Endometrial microvascular endothelial cells (primary cell): ENCODE results near the gene ZNF878. TPM values are rescaled to one million over a fixed set of nuclear protein-coding genes. Genes with fewer than 3 reads are reported as not detected.

Experiments used
- in situ Hi-C: cut with HindIII; loops from 2 replicates; pipeline ENCODE4 v1.10.0; 2017; ENCODE audit warnings: low sequenced_read_pairs, low pct_unique_long_range_greater_than_20kb; ENCODE audit errors: inconsistent ontology term
- total RNA-seq: library from RNA; depleted of rRNA; stranded (reverse); fragments of >200 nt; gene quantifications from one replicate; pipeline ENCODE4 v1.2.3, GENCODE V29; 2015; ENCODE audit errors: inconsistent ontology term

Gene ZNF878
- total RNA-seq, 1 donor from 2014 or later = 0.09 TPM

DNA sequence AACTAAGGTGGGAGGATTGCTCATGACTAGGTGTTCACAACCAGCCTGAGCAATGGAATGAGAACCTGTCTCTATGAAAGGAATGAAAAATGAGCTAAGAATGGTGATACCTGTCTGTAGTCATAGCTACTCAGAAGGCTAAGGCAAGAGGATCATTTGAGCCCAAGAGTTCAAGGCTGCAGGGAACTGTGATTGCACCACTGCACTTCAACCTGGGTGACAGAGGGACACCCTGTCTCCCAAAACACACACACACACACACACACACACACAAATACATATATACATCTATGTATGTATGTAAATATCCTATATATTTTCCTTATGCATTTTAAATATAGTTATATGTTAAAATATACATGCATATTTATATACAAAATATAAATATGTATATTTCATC is 9.9 kb downstream of the ZNF878 start:
- in situ Hi-C loops = no loop called here

GRCh38 chr19:12035220-12036172 is 17.3 kb downstream of the ZNF878 start, which contains the start of gene ZNF433:
Gene ZNF433 (minus strand): TSS chr19:12035679. CDS start chr19:12035539, 140 bp downstream.
- in situ Hi-C loops = no loop called here

DNA sequence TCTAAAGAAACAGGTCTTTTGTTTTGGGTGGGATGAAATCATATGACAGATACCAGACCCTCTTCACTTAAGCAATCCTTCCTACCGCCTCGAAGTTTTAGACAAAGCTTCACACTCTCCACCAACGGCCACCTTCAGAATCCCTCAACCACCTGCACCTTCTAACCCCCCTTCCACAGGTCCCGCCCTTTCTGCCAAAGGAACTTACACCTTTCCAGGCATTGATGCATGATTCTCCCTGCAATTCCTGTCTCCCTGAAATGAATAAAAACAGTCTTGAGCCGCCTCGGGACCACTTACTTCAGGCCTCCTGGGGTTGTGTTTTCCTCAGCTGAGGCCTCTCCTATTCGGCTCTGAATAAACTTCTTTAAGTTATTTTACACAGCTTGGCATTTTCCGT is 18.1 kb downstream of the ZNF878 start:
- in situ Hi-C loops = no loop called here

DNA sequence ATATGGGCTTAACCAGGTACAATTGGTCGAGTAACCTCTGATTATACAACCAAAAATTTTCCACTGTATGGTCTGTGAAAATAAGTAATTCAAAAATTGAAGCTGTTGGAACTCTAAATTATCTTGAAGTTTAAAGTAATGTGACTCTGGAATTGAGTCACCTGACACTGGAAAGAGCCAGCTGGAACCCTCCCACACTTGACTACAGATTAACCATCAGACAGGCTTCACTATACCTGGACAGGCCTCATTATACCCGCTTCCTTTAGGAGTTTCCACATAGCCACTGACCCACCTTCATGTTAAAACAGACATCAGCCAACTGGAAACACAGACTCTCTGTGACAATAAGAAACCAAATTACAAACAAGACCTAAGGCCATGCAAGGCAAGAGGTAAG is 18.6 kb downstream of the ZNF878 start:
- in situ Hi-C loops = no loop called here

DNA sequence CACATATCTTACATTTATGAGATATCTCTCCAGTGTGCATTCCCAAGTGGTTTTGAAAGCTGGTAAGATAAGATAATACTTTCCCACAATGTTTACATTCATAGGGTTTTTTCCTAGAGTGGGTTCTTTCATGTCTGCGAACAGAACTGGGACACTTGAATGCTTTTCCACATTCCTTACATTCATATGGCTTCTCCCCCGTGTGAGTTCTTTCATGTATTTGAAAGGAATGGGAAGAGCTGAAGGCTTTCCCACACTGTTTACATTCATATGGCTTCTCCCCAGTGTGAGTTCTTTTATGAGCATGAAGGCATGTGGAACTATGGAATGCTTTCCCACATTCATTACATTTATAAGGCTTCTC is 37.0 kb downstream of the ZNF878 start:
- in situ Hi-C loops = no loop called here

GRCh38 chr19:12015015-12015752 is 37.6 kb downstream of the ZNF878 start:
- in situ Hi-C loops = no loop called here

- in situ Hi-C loops = no loop called here
Measured at GRCh38 chr19:12000152-12000981, 52.4 kb downstream of the ZNF878 start.

DNA sequence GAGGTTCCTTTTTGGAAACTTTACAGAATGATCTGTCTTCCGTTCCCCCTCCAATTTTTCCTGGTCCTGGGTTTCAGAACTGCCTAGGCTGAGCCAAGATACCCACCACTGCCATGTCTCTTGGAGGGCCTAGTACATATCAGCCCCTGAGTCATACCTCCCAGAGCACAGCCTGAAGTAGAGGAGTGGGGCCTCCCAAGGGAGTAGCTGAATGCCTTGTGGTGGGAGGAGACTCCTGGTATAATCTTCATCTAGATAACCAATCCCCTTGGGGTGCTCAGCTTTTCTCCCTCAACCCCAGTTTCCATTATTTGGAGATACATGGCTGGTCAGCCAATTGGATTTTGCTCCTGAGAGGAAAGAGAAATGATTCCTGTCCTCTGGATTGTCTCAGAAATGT is 57.6 kb downstream of the ZNF878 start:
- in situ Hi-C loops = no loop called here

Other genes with a start within 250 kb of the ZNF878 start
- 4.2 TPM for gene ZNF440, start 238.7 kb downstream of the ZNF878 start, total RNA-seq
- gene ZNF439, start 204.2 kb downstream of the ZNF878 start, total RNA-seq = 0.09 TPM
- gene ZNF69, start 165.2 kb downstream of the ZNF878 start, total RNA-seq = 3.3 TPM
- 2.2 TPM for gene ZNF700, start 127.9 kb downstream of the ZNF878 start, total RNA-seq
- gene ZNF763, start 87.9 kb downstream of the ZNF878 start, total RNA-seq = 1.5 TPM
- 1.2 TPM for gene ZNF433, start 17.3 kb downstream of the ZNF878 start, total RNA-seq
- gene ZNF844, start 11.8 kb upstream of the ZNF878 start, total RNA-seq = 3.7 TPM
- gene ZNF20, start 87.4 kb upstream of the ZNF878 start, total RNA-seq = 0.56 TPM
- gene ZNF625, start 103.8 kb upstream of the ZNF878 start, total RNA-seq = 1.9 TPM
- 2.0 TPM for gene ZNF136, start 110.1 kb upstream of the ZNF878 start, total RNA-seq
- gene ZNF44, start 241.9 kb upstream of the ZNF878 start, total RNA-seq = 3.3 TPM